HCT116 (cell line): Measurements from ENCODE around the gene DLG2. TPM values are rescaled to one million over a fixed set of nuclear protein-coding genes. Genes with fewer than 3 reads are reported as not detected.

Experiments used
- ATAC-seq: fragments of 200-7000 bp; cut with Tn5 transposase; 2 replicates; pipeline ENCODE4 v1.9.1; 2020; ENCODE audit warnings: mild to moderate bottlenecking, moderate library complexity
- BruUV-seq: library from RNA; stranded (reverse); fragments of 400-500 nt; replicated peaks from 2 replicates; lab custom pipeline; 2021; lab: Mats Ljungman, UMichigan
- CTCF ChIA-PET: fragments of 300-600 bp; sonication (Branson Sonifier 250); formaldehyde crosslinking; loops from one replicate; lab custom pipeline; 2021; ENCODE audit warnings: antibody characterized with exemption; lab: Charles Lee
- POLR2A ChIA-PET: fragments of 300-600, 350-600 bp; sonication (Branson Sonifier 250); formaldehyde crosslinking; loops from one replicate; lab custom pipeline; 2021; ENCODE audit warnings: antibody characterized with exemption; lab: Charles Lee
- RAD21 ChIA-PET, 2 experiments: fragments of 300-600 bp; sonication (Branson Sonifier 250); formaldehyde crosslinking; loops; one replicate each; lab custom pipeline; 2023; ENCODE audit warnings: low total read pairs in 2 of 2; ENCODE audit not compliant: uncharacterized antibody in 2 of 2, unreplicated experiment in 2 of 2, low non-redundant PET in 1 of 2; lab: Charles Lee
- DNase-seq: peaks from one replicate; pipeline ENCODE4 v3.0.0-alpha.2; 2010; ENCODE audit warnings: low read depth, low spot score
- H2AFZ ChIP-seq: fragments of 200-600 bp; shearing (Covaris generic), sonication (generic); 2 replicates; pipeline ENCODE4 v1.6.1; 2017; ENCODE audit warnings: low read depth, mixed run types, mixed read lengths, antibody characterized with exemption, low read length; ENCODE audit not compliant: poor library complexity, severe bottlenecking
- H3K27ac ChIP-seq: 2 replicates; pipeline ENCODE4 v1.5.1; 2012; ENCODE audit warnings: low read depth, low read length
- H3K27me3 ChIP-seq: fragments of 200-600 bp; sonication (generic); 2 replicates; pipeline ENCODE4 v1.6.1; 2016; ENCODE audit warnings: mixed run types, low read length, mixed read lengths; ENCODE audit not compliant: insufficient read depth
- H3K36me3 ChIP-seq, 2 experiments: fragments of 200-500 bp in 1 of 2; fragments of 200-600 bp in 1 of 2; sonication (Bioruptor generic) in 1 of 2; sonication (generic) in 1 of 2; 2 replicates each; pipeline versions ENCODE4 v1.5.1 to v1.6.1; 2014 to 2016; ENCODE audit warnings: low read length in 2 of 2, inconsistent platforms in 1 of 2, mixed read lengths in 1 of 2, mixed run types in 1 of 2; ENCODE audit not compliant: insufficient read depth in 2 of 2, control insufficient read depth in 1 of 2
- H3K4me1 ChIP-seq, 2 experiments: fragments of 200-600 bp in 1 of 2; sonication (generic) in 1 of 2; 2 replicates each; pipeline versions ENCODE4 v1.5.1 to v1.6.1; 2012 to 2017; ENCODE audit warnings: low read length in 2 of 2, inconsistent platforms in 1 of 2, mild to moderate bottlenecking in 1 of 2, mixed read lengths in 1 of 2, mixed run types in 1 of 2, moderate library complexity in 1 of 2; ENCODE audit not compliant: insufficient read depth in 2 of 2, control insufficient read depth in 1 of 2
- H3K4me2 ChIP-seq: fragments of 200-600 bp; sonication (generic); 2 replicates; pipeline ENCODE4 v1.6.1; 2017; ENCODE audit warnings: mixed run types, low read length, mixed read lengths
- H3K4me3 ChIP-seq, 2 experiments: fragments of 200-600 bp in 1 of 2; sonication (generic) in 1 of 2; replicated peaks in 1 of 2; 2 replicates each; pipeline ENCODE4 v1.5.1; 2011 to 2016; ENCODE audit warnings: low read length in 2 of 2, control low read depth in 1 of 2, low read depth in 1 of 2, mild to moderate bottlenecking in 1 of 2, mixed read lengths in 1 of 2, mixed run types in 1 of 2
- H3K79me2 ChIP-seq: fragments of 200-600 bp; sonication (generic); 2 replicates; pipeline ENCODE4 v1.6.1; 2017; ENCODE audit warnings: mild to moderate bottlenecking, mixed run types, low read length, moderate library complexity, mixed read lengths; ENCODE audit not compliant: insufficient read depth
- H3K9ac ChIP-seq: fragments of 200-600 bp; sonication (generic); 2 replicates; pipeline ENCODE4 v1.6.1; 2016; ENCODE audit warnings: low read length, mixed read lengths
- H3K9me2 ChIP-seq: fragments of 200-600 bp; sonication (generic), shearing (Covaris generic); 2 replicates; pipeline ENCODE4 v1.6.1; 2017; ENCODE audit warnings: mixed run types, mild to moderate bottlenecking, moderate library complexity; ENCODE audit not compliant: insufficient read depth
- H3K9me3 ChIP-seq, 2 experiments: fragments of 200-500 bp in 1 of 2; fragments of 200-600 bp in 1 of 2; sonication (Bioruptor generic) in 1 of 2; sonication (generic) in 1 of 2; 2 replicates each; pipeline ENCODE4 v1.6.1; 2014 to 2017; ENCODE audit warnings: low read length in 2 of 2, mixed read lengths in 2 of 2, inconsistent platforms in 1 of 2, low read depth in 1 of 2, mild to moderate bottlenecking in 1 of 2, mixed run types in 1 of 2, moderate library complexity in 1 of 2; ENCODE audit not compliant: control insufficient read depth in 1 of 2, insufficient read depth in 1 of 2
- H4K20me1 ChIP-seq: fragments of 200-600 bp; sonication (generic), shearing (Covaris generic); 2 replicates; pipeline ENCODE4 v1.6.1; 2017; ENCODE audit warnings: mixed run types, mild to moderate bottlenecking, moderate library complexity; ENCODE audit not compliant: insufficient read depth
- CBX3 ChIP-seq: IDR thresholded peaks from 2 replicates; pipeline ENCODE4 v1.6.1; 2012; ENCODE audit warnings: low read depth
- ELF1 ChIP-seq: IDR thresholded peaks from 2 replicates; pipeline ENCODE4 v1.6.1; 2012; ENCODE audit warnings: low read depth, borderline replicate concordance
- EZH2phosphoT487 ChIP-seq: fragments of 200-600 bp; IDR thresholded peaks from 2 replicates; pipeline ENCODE4 v1.6.1; 2018; ENCODE audit warnings: antibody characterized with exemption, borderline replicate concordance
- FOSL1 ChIP-seq: IDR thresholded peaks from 2 replicates; pipeline ENCODE4 v1.6.1; 2012; ENCODE audit warnings: low read depth
- JUND ChIP-seq: IDR thresholded peaks from 2 replicates; pipeline ENCODE4 v1.6.1; 2012
- POLR2A ChIP-seq: IDR thresholded peaks from 2 replicates; pipeline ENCODE4 v1.7.0; 2011; ENCODE audit warnings: borderline replicate concordance; ENCODE audit not compliant: insufficient read depth, insufficient read length; ENCODE audit errors: extremely low read depth
- SRF ChIP-seq: IDR thresholded peaks from 2 replicates; pipeline ENCODE4 v1.6.1; 2012; ENCODE audit warnings: low read depth
- TCF7L2 ChIP-seq: IDR thresholded peaks from 2 replicates; pipeline ENCODE4 v1.7.0; 2011; ENCODE audit warnings: borderline replicate concordance, inconsistent platforms; ENCODE audit not compliant: insufficient read depth, insufficient read length; ENCODE audit errors: extremely low read depth
- YY1 ChIP-seq: IDR thresholded peaks from 2 replicates; pipeline ENCODE4 v1.6.1; 2011; ENCODE audit warnings: low read length, low read depth, moderate library complexity, mild to moderate bottlenecking; ENCODE audit not compliant: insufficient replicate concordance; ENCODE audit errors: extremely low read depth
- ZFX ChIP-seq: fragments of 450-650 bp; IDR thresholded peaks from 2 replicates; pipeline ENCODE4 v1.6.1; 2017
- intact Hi-C: fragments of 100-400 bp; cut with micrococcal nuclease; formaldehyde crosslinking; loops from 2 replicates; pipeline ENCODE4 v1.10.0; 2022
- total RNA-seq: library from RNA; stranded (reverse); gene quantifications from one replicate; pipeline ENCODE4 v1.2.1, GENCODE V29; 2021; ENCODE audit not compliant: unreplicated experiment
- TF ChIP-seq, protein P1 (sequence below), 3 experiments: fragments of 200-600 bp in 1 of 3; sonication (generic) in 1 of 3; IDR thresholded peaks in 2 of 3; conservative IDR thresholded peaks in 1 of 3; 2 replicates each; pipeline ENCODE4 v1.5.1; 2012 to 2017; ENCODE audit warnings: low read depth in 2 of 3, low read length in 2 of 3, antibody characterized with exemption in 1 of 3, borderline replicate concordance in 1 of 3, control low read depth in 1 of 3, mild to moderate bottlenecking in 1 of 3, mixed read lengths in 1 of 3, mixed run types in 1 of 3, moderate library complexity in 1 of 3; ENCODE audit not compliant: insufficient read depth in 1 of 3
- TF ChIP-seq, protein P2 (sequence below): IDR thresholded peaks from 2 replicates; pipeline ENCODE4 v1.6.1; 2012; ENCODE audit warnings: low read depth

Gene DLG2
- total RNA-seq, 1 experiment from 2014 or later: 2.4 TPM

DNA sequence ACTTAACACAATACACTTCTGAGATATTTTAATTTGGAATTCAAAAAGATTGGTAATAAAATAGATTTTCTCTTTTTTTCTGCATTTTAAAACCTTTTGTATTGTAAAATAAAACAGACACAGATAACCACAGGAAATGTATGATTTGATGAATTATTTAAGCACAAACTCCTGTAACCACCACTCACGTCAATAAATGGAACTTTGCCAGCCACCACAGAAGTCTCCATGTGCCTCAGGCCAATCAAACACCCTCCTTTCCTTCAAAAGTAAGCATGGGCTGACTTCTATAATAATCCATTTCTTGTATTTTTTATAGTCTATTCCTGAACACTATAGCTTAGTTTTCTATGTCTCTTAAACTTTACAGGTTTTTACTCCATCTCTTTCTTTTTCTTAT is 721.7 kb downstream of the DLG2 start:
- CTCF ChIA-PET: no interaction called here
- no TSS peak for BruUV-seq
- POLR2A ChIA-PET: no interaction called here
- intact Hi-C loops: no loop called here
- DNase-seq (no peak), ATAC-seq (no peak)
- Histone ChIP-seq H3K27me3 (0 out of 2 replicates have a peak, but pooled peaks cover 3% of the 10 kb centered on the region), H3K9ac (no peak overlapping the region), H3K9me2 (no peaks in the 10 kb centered on the region), H3K27ac (no peak overlapping the region), H2AFZ (no peak overlapping the region), H3K4me3 (no peak overlapping the region), H3K36me3 (no peaks in the 10 kb centered on the region), H3K9me3 (no peaks in the 10 kb centered on the region), H3K79me2 (no peaks in the 10 kb centered on the region), H3K4me1 (no peaks in the 10 kb centered on the region), H3K4me2 (no peak overlapping the region), H4K20me1 (no peaks in the 10 kb centered on the region)
- TF ChIP-seq JUND (no peak), TCF7L2 (no peak), CBX3 (no peak), ZFX (no peak), SRF (no peak), YY1 (no peak), EZH2phosphoT487 (no peak), ELF1 (no peak), FOSL1 (no peak), POLR2A (no peak)
- TF ChIP-seq, protein P1, sequence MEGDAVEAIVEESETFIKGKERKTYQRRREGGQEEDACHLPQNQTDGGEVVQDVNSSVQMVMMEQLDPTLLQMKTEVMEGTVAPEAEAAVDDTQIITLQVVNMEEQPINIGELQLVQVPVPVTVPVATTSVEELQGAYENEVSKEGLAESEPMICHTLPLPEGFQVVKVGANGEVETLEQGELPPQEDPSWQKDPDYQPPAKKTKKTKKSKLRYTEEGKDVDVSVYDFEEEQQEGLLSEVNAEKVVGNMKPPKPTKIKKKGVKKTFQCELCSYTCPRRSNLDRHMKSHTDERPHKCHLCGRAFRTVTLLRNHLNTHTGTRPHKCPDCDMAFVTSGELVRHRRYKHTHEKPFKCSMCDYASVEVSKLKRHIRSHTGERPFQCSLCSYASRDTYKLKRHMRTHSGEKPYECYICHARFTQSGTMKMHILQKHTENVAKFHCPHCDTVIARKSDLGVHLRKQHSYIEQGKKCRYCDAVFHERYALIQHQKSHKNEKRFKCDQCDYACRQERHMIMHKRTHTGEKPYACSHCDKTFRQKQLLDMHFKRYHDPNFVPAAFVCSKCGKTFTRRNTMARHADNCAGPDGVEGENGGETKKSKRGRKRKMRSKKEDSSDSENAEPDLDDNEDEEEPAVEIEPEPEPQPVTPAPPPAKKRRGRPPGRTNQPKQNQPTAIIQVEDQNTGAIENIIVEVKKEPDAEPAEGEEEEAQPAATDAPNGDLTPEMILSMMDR (IDR thresholded peaks at IDR 0.05 in 2 of 3, conservative IDR thresholded peaks at IDR 0.05 in 1 of 3; ENCODE audit: borderline replicate concordance in 1 of 3, insufficient read depth in 1 of 3, low read depth in 2 of 3, low read length in 2 of 3): no peak
- TF ChIP-seq, protein P2, sequence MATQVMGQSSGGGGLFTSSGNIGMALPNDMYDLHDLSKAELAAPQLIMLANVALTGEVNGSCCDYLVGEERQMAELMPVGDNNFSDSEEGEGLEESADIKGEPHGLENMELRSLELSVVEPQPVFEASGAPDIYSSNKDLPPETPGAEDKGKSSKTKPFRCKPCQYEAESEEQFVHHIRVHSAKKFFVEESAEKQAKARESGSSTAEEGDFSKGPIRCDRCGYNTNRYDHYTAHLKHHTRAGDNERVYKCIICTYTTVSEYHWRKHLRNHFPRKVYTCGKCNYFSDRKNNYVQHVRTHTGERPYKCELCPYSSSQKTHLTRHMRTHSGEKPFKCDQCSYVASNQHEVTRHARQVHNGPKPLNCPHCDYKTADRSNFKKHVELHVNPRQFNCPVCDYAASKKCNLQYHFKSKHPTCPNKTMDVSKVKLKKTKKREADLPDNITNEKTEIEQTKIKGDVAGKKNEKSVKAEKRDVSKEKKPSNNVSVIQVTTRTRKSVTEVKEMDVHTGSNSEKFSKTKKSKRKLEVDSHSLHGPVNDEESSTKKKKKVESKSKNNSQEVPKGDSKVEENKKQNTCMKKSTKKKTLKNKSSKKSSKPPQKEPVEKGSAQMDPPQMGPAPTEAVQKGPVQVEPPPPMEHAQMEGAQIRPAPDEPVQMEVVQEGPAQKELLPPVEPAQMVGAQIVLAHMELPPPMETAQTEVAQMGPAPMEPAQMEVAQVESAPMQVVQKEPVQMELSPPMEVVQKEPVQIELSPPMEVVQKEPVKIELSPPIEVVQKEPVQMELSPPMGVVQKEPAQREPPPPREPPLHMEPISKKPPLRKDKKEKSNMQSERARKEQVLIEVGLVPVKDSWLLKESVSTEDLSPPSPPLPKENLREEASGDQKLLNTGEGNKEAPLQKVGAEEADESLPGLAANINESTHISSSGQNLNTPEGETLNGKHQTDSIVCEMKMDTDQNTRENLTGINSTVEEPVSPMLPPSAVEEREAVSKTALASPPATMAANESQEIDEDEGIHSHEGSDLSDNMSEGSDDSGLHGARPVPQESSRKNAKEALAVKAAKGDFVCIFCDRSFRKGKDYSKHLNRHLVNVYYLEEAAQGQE: no peak
- RAD21 ChIA-PET: no interaction called here
